NT2/D1 (cell line): ENCODE measurements around the gene CTDP1.
"Not testable (repeated sequence)": the region's sequence is repeated elsewhere in the genome, so short reads cannot be mapped to it uniquely, and the experiment has no call there.

ENCODE experiments used
- DNase-seq: peaks from one replicate; pipeline ENCODE4 v3.0.0-alpha.2; 2011; ENCODE audit warnings: low read depth, low spot score
- H3K27me3 ChIP-seq: 2 replicates; pipeline ENCODE4 v1.6.0; 2011; ENCODE audit warnings: mild to moderate bottlenecking; ENCODE audit not compliant: insufficient read length, insufficient read depth
- H3K36me3 ChIP-seq: 2 replicates; pipeline ENCODE4 v1.6.1; 2011; ENCODE audit warnings: mild to moderate bottlenecking, low read length, mixed read lengths; ENCODE audit not compliant: insufficient read depth, insufficient read length
- H3K4me1 ChIP-seq: 2 replicates; pipeline ENCODE4 v1.5.1; 2011; ENCODE audit not compliant: insufficient read depth, insufficient read length
- H3K4me3 ChIP-seq: 2 replicates; pipeline ENCODE4 v1.5.1; 2011; ENCODE audit warnings: low read depth; ENCODE audit not compliant: insufficient read length
- H3K9ac ChIP-seq: 2 replicates; pipeline ENCODE4 v1.6.0; 2011; ENCODE audit warnings: low read depth; ENCODE audit not compliant: insufficient read length
- H3K9me3 ChIP-seq: 2 replicates; pipeline ENCODE4 v1.5.1; 2011; ENCODE audit warnings: mild to moderate bottlenecking, low read length; ENCODE audit not compliant: insufficient read depth
- SUZ12 ChIP-seq: IDR thresholded peaks from 2 replicates; pipeline ENCODE4 v1.6.1; 2011; ENCODE audit not compliant: insufficient read length, insufficient read depth; ENCODE audit errors: extremely low read depth
- YY1 ChIP-seq: IDR thresholded peaks from 2 replicates; pipeline ENCODE4 v1.6.1; 2011; ENCODE audit not compliant: insufficient read length, insufficient read depth
- ZNF274 ChIP-seq: IDR thresholded peaks from 2 replicates; pipeline ENCODE4 v1.6.1; 2011; ENCODE audit warnings: mild to moderate bottlenecking, low read depth, low read length

CTDP1 gene

GRCh38 chr18:79714531-79715240, 35.1 kb downstream of the CTDP1 start:
- DNase-seq: no peak
- peaks cover 96% of the 10 kb centered on the region for H3K36me3 ChIP-seq
- H3K27me3 ChIP-seq: no peaks in the 10 kb centered on the region
- TF ChIP-seq ZNF274: no peak
- TF ChIP-seq YY1: no peak
- TF ChIP-seq SUZ12: no peak
- H3K4me1 ChIP-seq: no peaks in the 10 kb centered on the region
- peaks cover 9% of the 10 kb centered on the region for H3K9me3 ChIP-seq
- H3K4me3 ChIP-seq: no peak overlapping the region
- H3K9ac ChIP-seq: no peak overlapping the region

DNA sequence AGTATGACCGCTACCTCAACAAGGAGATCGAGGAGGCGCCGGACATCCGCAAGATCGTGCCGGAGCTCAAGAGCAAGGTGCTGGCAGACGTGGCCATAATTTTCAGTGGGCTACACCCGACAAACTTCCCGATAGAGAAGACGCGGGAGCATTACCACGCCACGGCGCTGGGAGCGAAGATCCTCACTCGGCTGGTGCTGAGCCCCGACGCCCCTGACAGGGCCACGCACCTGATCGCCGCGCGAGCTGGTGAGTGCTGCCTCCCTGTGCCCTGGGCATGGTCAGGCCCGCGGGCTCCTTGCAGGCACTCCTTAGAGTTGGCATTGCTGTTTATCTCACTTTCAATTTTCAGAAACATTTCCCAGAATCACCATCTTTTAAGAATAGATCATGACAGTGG, 35.7 kb downstream of the CTDP1 start:
- no peaks in the 10 kb centered on the region for H3K27me3 ChIP-seq
- no peak overlapping the region for H3K9ac ChIP-seq
- TF ChIP-seq SUZ12 (no peak), ZNF274 (no peak), YY1 (no peak)
- peaks cover 96% of the 10 kb centered on the region for H3K36me3 ChIP-seq
- no peaks in the 10 kb centered on the region for H3K4me1 ChIP-seq
- no peak for DNase-seq
- H3K4me3 ChIP-seq: no peak overlapping the region
- peaks cover 15% of the 10 kb centered on the region for H3K9me3 ChIP-seq

DNA sequence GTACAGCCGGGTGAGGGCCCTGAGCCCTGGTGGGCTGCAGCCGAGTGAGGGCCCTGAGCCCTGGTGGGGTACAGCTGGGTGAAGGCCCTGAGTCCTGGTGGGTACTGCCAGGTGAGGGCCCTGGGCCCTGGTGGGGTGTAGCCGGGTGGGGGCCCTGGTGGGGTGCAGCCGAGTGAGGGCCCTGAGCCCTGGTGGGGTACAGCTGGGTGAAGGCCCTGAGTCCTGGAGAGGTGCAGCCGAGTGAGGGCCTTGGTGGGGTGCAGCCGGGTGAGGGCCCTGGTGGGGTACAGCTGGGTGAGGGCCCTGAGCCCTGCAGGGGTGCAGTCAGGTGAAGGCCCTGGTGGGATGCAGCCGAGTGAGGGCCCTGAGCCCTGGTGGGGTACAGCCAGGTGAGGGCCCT, 37.5 kb downstream of the CTDP1 start:
- H3K4me3 ChIP-seq: no peak overlapping the region
- H3K4me1 ChIP-seq: no peaks in the 10 kb centered on the region
- H3K9ac ChIP-seq: no peak overlapping the region
- H3K9me3 ChIP-seq: peaks cover 16% of the 10 kb centered on the region
- TF ChIP-seq SUZ12 (no peak), ZNF274 (no peak), YY1 (no peak)
- DNase-seq: no peak
- peaks cover 97% of the 10 kb centered on the region for H3K36me3 ChIP-seq
- no peaks in the 10 kb centered on the region for H3K27me3 ChIP-seq

GRCh38 chr18:79717555-79718074, 38.0 kb downstream of the CTDP1 start:
- H3K27me3 ChIP-seq: no peaks in the 10 kb centered on the region
- DNase-seq: no peak
- no peaks in the 10 kb centered on the region for H3K4me1 ChIP-seq
- TF ChIP-seq ZNF274 (no peak), SUZ12 (no peak), YY1 (no peak)
- H3K36me3 ChIP-seq: peaks cover 97% of the 10 kb centered on the region
- H3K4me3 ChIP-seq: no peak overlapping the region
- H3K9ac ChIP-seq: no peak overlapping the region
- peaks cover 16% of the 10 kb centered on the region for H3K9me3 ChIP-seq

DNA sequence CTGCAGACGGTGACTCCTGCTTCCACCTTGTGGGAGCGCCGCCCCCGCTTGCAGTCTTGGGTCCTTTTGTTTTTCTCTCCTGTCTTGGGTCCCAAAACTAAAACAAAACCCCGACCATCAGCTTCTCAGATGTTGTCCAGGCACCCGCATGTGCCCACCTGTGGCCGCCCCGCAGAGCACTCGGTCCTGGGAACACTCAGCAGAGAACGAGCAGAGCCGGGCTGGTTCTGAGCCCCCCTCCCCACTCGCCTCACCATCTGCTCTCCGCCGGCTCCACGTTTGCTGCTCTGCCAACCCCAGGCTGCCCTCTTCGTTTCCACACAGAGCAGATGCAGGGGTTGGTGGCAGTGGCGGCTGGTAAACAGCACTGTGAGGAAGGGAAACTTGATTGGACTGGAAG, 38.5 kb downstream of the CTDP1 start:
- Histone ChIP-seq H3K9ac (no peak overlapping the region), H3K27me3 (no peaks in the 10 kb centered on the region), H3K4me1 (no peaks in the 10 kb centered on the region), H3K9me3 (peaks cover 16% of the 10 kb centered on the region), H3K4me3 (no peak overlapping the region), H3K36me3 (peaks cover 97% of the 10 kb centered on the region)
- no peak for DNase-seq
- TF ChIP-seq ZNF274: no peak

- Histone ChIP-seq H3K9ac (no peak overlapping the region), H3K4me3 (no peak overlapping the region), H3K27me3 (no peaks in the 10 kb centered on the region), H3K4me1 (no peaks in the 10 kb centered on the region), H3K36me3 (peaks cover 97% of the 10 kb centered on the region), H3K9me3 (peaks cover 16% of the 10 kb centered on the region)
- TF ChIP-seq ZNF274 (no peak), SUZ12 (no peak), YY1 (no peak)
- no peak for DNase-seq
Observed at GRCh38 chr18:79718878-79719477, 39.4 kb downstream of the CTDP1 start.

DNA sequence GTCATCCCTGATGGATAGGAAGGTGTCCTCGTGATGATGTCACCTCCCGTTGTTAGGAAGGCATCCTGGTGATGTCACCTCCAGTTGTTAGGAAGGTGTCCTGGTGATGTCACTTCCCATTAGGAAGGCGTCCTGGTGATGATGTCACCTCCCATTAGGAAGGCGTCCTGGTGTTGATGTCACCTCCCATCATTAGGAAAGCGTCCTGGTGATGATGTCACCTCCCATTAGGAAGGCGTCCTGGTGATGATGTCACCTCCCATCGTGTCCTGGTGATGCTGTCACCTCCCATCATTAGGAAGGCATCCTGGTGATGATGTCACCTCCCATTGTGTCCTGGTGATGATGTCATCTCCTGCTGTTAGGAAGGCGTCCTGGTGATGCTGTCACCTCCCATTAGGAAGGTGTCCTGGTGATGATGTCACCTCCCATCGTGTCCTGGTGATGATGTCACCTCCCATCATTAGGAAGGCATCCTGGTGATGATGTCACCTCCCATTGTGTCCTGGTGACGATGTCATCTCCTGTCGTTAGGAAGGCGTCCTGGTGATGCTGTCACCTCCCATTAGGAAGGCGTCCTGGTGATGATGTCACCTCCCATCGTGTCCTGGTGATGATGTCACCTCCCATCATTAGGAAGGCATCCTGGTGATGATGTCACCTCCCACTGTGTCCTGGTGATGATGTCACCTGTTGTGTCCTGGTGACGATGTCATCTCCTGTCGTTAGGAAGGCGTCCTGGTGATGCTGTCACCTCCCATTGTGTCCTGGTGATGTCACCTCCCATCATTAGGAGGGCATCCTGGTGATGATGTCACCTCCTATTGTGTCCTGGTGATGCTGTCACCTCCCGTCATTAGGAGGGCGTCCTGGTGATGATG, 40.1 kb downstream of the CTDP1 start:
- DNase-seq, H3K9ac ChIP-seq, H3K4me1 ChIP-seq, H3K27me3 ChIP-seq, H3K4me3 ChIP-seq: not testable (repeated sequence)
- peaks cover 16% of the 10 kb centered on the region for H3K9me3 ChIP-seq
- H3K36me3 ChIP-seq: peaks cover 97% of the 10 kb centered on the region
